Heart right ventricle (tissue), 16 donors: ENCODE measurements around the gene DMBT1. TPM values are rescaled to one million over a fixed set of nuclear protein-coding genes. Genes with fewer than 3 reads are reported as not detected.
A peak's percentile ranks its signal among the peaks of the same experiment; 100 is the strongest.

Source experiments
- ATAC-seq, 8 donors: fragments of 200-7000 bp; cut with Tn5 transposase; one replicate each; pipeline ENCODE4 v1.9.1; 2020; ENCODE audit warnings: mild to moderate bottlenecking in 8 of 8, moderate library complexity in 8 of 8, moderate number of reproducible peaks in 1 of 8
- DNase-seq, 2 donors: peaks; one replicate each; pipeline ENCODE4 v3.0.0-alpha.2; 2020
- H3K27ac ChIP-seq, 10 donors: fragments of 200-600 bp; sonication (generic) in 2 of 10; one replicate each; pipeline versions ENCODE4 v1.5.0 to v1.8.0; 2020 to 2022; ENCODE audit warnings: mild to moderate bottlenecking in 3 of 10
- H3K27me3 ChIP-seq, 7 donors: fragments of 200-600 bp; one replicate each; pipeline ENCODE4 v1.8.0; 2021 to 2022; ENCODE audit warnings: mild to moderate bottlenecking in 2 of 7
- H3K36me3 ChIP-seq, 9 donors: fragments of 200-600 bp; sonication (generic) in 1 of 9; one replicate each; pipeline versions ENCODE4 v1.5.0 to v1.8.0; 2020 to 2022; ENCODE audit warnings: mild to moderate bottlenecking in 2 of 9
- H3K4me1 ChIP-seq, 9 donors: fragments of 200-600 bp; sonication (generic) in 1 of 9; one replicate each; pipeline versions ENCODE4 v1.5.0 to v1.8.0; 2020 to 2022; ENCODE audit warnings: mild to moderate bottlenecking in 4 of 9
- H3K4me3 ChIP-seq, 10 donors: fragments of 200-600 bp; sonication (generic) in 2 of 10; one replicate each; pipeline versions ENCODE4 v1.5.0 to v1.8.0; 2020 to 2022; ENCODE audit warnings: mild to moderate bottlenecking in 7 of 10, moderate library complexity in 2 of 10
- H3K9me3 ChIP-seq, 11 donors: fragments of 200-600 bp in 10 of 11; sonication (generic) in 2 of 11; one replicate each; pipeline versions ENCODE4 v1.5.0 to v1.8.0; 2013 to 2022; ENCODE audit warnings: mild to moderate bottlenecking in 2 of 11, control low read depth in 1 of 11, moderate library complexity in 1 of 11
- WGBS, 2 donors: extraction: QIAGEN DNeasy Blood & Tissue Kit; methylation state at CpG; one replicate each; pipeline ENCODE4 v1.1.7; 2013; ENCODE audit warnings: inconsistent platforms in 1 of 2; 5-methylcytosine and 5-hydroxymethylcytosine counted together
- intact Hi-C, 10 donors: fragments of 100-400 bp; cut with DNase I; formaldehyde crosslinking; loops; one replicate each; pipeline versions ENCODE4 v1.11.1 to v1.14.2; 2022
- polyA plus RNA-seq, 2 donors: library from polyadenylated mRNA; stranded (reverse); fragments of 200-250 nt; gene quantifications; one replicate each; pipeline ENCODE4 v1.2.3, GENCODE V29; 2013
- total RNA-seq, 10 donors: library from RNA; stranded (reverse); fragmentation: NEBNext Ultra II Directional in 3 of 10; extraction: Animal tissue kit (Norgen Biotek cat#: 25700) in 3 of 10; gene quantifications; one replicate each; pipeline versions ENCODE4 v1.2.1 to v1.2.4, GENCODE V29; 2021 to 2023
- TF ChIP-seq, protein P1 (sequence below), 9 donors: fragments of 200-600 bp; sonication (generic) in 2 of 9; IDR thresholded peaks; one replicate each; pipeline versions ENCODE4 v1.5.0 to v1.8.0; 2021 to 2022; ENCODE audit warnings: antibody characterized with exemption in 9 of 9, mild to moderate bottlenecking in 5 of 9, moderate library complexity in 1 of 9
- donor health status: Arrhythmogenic right ventricular cardiomyopathy.
- donor health status: ischemic (EF 13 %, LVEDD 7.1; RV severe dilation, severe dysfunction).
- donor health status: healthy with polysubstance abuse.
- donor health status: DM: no; HTN: yes; CAD: no.
- donor health status: DM: no; HTN: no; CAD: no.
- donor health status: ischemic (EF 25% LVEDD 6.9; RV normal size, moderate dysfunction).
- donor health status: ischemic (EF 25% LVEDD 5.7; RV mildly dilated, moderate dysfunction).
- donor health status: healthy.
- donor health status: DM: yes; HTN: yes; CAD: no.
- donor health status: Ischemic cardiomyopathy.
- donor health status: ischemic (EF 35%, LVEDD 5.7; RV mildly dilated, moderate dysfunction).
- donor health status: nonischemic (EF 11% LVEDD 7.7; RV severe dilation, severe dysfunction).
- donor health status: DM: yes; HTN: yes; CAD: no.
- donor health status: PGD.
- donor health status: ischemic (EF 29% LVEDD 5.4; RV normal size, mild dysfunction).
- donor health status: nonischemic (EF 23%, LVEDD 6.1; RV moderate dilation, normal function).

The DMBT1 gene
- total and polyA plus RNA-seq, 12 donors: 0.01 to 0.18 (median 0.05) TPM; not detected in 9

DNA sequence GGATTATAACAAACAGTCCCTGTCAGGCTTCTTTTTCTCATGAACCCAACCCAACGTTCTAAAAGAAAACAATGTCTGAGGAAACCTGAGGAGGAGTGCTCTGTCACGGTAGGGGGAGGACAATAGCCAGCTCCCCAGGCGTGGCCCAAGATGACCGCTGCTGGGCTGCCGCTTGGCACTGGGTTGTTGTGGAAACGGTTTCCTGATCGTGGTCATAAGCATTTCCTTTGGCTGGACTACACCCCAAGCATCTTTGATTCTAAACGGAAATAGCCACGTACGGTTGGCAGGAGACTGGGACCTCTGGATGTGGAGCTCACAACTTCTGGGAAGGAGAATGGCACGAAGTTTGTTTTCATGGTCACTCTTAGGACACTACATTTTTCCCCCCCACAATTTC lies 30.4 kb upstream of the DMBT1 start:
- intact Hi-C loops: no loop called here
- ATAC-seq: peak; percentile 62 to 90 (median 78)
- Histone ChIP-seq H3K27me3 (no peaks in the 10 kb centered on the region), H3K9me3 (no peaks in the 10 kb centered on the region), H3K36me3 (no peaks in the 10 kb centered on the region), H3K4me1 (peaks cover 0 to 20% (median 5%) of the 10 kb centered on the region in 9 donors), H3K27ac (peak overlapping the region in 3 of 10 donors; percentile 32 to 62 (median 40)), H3K4me3 (no peak overlapping the region)
- WGBS, 2 donors: 55 to 72% methylated on average over 11 of the region's 11 CpGs
- TF ChIP-seq, protein P1, sequence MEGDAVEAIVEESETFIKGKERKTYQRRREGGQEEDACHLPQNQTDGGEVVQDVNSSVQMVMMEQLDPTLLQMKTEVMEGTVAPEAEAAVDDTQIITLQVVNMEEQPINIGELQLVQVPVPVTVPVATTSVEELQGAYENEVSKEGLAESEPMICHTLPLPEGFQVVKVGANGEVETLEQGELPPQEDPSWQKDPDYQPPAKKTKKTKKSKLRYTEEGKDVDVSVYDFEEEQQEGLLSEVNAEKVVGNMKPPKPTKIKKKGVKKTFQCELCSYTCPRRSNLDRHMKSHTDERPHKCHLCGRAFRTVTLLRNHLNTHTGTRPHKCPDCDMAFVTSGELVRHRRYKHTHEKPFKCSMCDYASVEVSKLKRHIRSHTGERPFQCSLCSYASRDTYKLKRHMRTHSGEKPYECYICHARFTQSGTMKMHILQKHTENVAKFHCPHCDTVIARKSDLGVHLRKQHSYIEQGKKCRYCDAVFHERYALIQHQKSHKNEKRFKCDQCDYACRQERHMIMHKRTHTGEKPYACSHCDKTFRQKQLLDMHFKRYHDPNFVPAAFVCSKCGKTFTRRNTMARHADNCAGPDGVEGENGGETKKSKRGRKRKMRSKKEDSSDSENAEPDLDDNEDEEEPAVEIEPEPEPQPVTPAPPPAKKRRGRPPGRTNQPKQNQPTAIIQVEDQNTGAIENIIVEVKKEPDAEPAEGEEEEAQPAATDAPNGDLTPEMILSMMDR (IDR thresholded peaks at IDR 0.05): no peak
- peak; percentile 37 to 40 for DNase-seq

DNA sequence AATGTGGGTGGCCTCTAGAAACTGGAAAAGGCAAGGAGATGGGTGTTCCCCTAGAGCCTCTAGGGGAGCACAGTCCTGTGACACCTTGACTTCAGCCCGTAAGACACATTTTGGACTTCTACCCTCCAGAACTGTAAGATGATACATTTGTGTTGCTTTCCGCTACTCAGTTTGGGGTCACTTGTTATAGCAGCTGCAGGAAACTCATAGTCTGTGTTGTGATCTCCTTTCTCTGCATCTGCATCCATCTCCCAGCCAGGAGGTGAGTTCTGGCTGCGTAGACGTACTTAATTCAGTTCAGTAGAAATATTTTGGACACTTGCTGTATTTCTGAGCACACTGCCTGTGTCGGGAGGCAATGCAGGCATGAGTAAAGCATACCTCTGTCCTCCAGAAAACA lies 29.3 kb upstream of the DMBT1 start:
- Histone ChIP-seq H3K36me3 (no peaks in the 10 kb centered on the region), H3K4me1 (peaks cover 0 to 20% (median 5%) of the 10 kb centered on the region in 9 donors), H3K9me3 (no peaks in the 10 kb centered on the region), H3K27me3 (no peaks in the 10 kb centered on the region), H3K27ac (no peak overlapping the region), H3K4me3 (no peak overlapping the region)
- ATAC-seq (no peak), DNase-seq (no peak)
- TF ChIP-seq, protein P1 (IDR thresholded peaks at IDR 0.05): no peak
- intact Hi-C loops: no loop called here
- WGBS, 2 donors: 92 to 94% methylated on average over 5 of the region's 5 CpGs

DNA sequence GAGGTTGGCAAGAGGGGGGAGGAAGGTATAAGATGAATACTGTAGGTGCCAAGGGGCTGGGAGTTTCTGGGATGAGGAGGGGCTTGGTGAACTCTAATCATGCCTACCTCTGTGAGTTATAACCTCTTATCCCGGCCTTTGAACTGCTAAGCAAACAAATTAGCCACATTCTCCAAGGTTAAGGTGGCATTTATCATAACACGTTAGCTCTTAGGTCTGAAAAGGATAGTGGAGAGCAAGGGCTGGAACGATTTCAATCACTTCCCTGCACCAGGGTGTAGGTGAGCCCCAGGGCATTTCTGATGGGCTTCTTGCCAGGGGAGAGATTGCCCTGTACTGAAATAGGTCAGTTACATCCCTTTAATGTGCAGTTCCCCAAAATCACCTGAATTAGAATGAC lies 28.6 kb upstream of the DMBT1 start:
- ATAC-seq (no peak), DNase-seq (no peak)
- intact Hi-C loops: no loop called here
- no peaks in the 10 kb centered on the region for H3K36me3 ChIP-seq
- H3K27me3 ChIP-seq: no peaks in the 10 kb centered on the region
- no peaks in the 10 kb centered on the region for H3K9me3 ChIP-seq
- H3K4me1 ChIP-seq: peaks cover 0 to 20% (median 5%) of the 10 kb centered on the region in 9 donors
- no peak overlapping the region for H3K27ac ChIP-seq
- H3K4me3 ChIP-seq: no peak overlapping the region
- WGBS, 2 donors: 32 to 66% methylated on average over 3 of the region's 3 CpGs
- TF ChIP-seq, protein P1 (IDR thresholded peaks at IDR 0.05): no peak

DNA sequence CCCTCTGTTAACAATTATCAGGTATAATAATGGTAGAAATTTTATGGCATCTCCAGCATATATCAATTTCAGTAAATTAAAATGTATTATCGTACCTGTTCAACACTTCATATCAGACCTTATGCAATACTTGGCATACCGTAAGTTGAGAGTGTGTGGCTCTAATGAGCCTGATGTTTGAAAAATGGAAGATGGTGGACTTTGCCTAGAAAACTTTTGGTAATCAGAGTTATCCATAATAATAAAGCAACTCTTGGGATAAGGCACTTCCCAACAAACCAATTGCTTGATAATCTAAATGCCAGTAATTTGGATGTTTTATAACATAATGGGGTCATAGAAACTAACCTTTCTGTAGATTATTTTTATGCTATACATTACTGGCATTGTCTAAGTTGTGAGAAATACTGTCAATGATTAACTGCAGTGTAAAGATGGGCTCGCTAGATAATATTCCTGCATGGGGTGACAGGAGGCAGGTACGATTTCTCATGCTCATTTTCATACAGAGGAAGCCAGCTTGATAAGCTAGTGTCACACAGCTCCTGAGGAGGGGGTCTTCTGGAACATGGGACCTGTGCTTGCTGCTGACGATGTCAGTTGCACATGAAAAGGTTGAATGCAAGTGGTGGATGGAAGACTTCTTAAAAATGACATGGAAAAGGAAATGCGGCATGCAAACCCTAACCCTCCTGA lies 27.8 kb upstream of the DMBT1 start:
- H3K4me1 ChIP-seq: peaks cover 0 to 20% (median 5%) of the 10 kb centered on the region in 9 donors
- no peaks in the 10 kb centered on the region for H3K9me3 ChIP-seq
- no peaks in the 10 kb centered on the region for H3K36me3 ChIP-seq
- 94 to 95% methylated on average over 6 of the region's 6 CpGs for WGBS, 2 donors
- intact Hi-C loops: no loop called here
- no peak overlapping the region for H3K4me3 ChIP-seq
- ATAC-seq: no peak
- no peak for DNase-seq
- TF ChIP-seq, protein P1 (IDR thresholded peaks at IDR 0.05): no peak
- H3K27me3 ChIP-seq: no peaks in the 10 kb centered on the region
- H3K27ac ChIP-seq: no peak overlapping the region
